Spleen (tissue), 7 donors: ENCODE results near the gene LTF.

Source experiments
- POLR2AphosphoS5 ChIP-seq, 3 donors: sonication (generic); formaldehyde crosslinking; IDR thresholded peaks; one replicate each; pipeline ENCODE4 v1.5.1; 2017; ENCODE audit warnings: antibody characterized with exemption in 3 of 3
- TF ChIP-seq, protein P1 (sequence below), 11 experiments: fragments of 200-600 bp in 7 of 11; fragments of 450-650 bp in 4 of 11; sonication (generic) in 4 of 11; IDR thresholded peaks in 8 of 11; conservative IDR thresholded peaks in 3 of 11; 1 replicate in 7 of 11; 2 replicates in 4 of 11; pipeline versions ENCODE4 v1.4.0 to v1.8.0; 2016 to 2021; ENCODE audit warnings: antibody characterized with exemption in 11 of 11, inconsistent platforms in 4 of 11, mild to moderate bottlenecking in 1 of 11
- donor health status: DM: no; HTN: no; CAD: no; lungs with moderate emphysema.
- donor health status: DM: no; HTN: no; CAD: no.
- donor health status: DM: no; HTN: no; CAD: no.

DNA sequence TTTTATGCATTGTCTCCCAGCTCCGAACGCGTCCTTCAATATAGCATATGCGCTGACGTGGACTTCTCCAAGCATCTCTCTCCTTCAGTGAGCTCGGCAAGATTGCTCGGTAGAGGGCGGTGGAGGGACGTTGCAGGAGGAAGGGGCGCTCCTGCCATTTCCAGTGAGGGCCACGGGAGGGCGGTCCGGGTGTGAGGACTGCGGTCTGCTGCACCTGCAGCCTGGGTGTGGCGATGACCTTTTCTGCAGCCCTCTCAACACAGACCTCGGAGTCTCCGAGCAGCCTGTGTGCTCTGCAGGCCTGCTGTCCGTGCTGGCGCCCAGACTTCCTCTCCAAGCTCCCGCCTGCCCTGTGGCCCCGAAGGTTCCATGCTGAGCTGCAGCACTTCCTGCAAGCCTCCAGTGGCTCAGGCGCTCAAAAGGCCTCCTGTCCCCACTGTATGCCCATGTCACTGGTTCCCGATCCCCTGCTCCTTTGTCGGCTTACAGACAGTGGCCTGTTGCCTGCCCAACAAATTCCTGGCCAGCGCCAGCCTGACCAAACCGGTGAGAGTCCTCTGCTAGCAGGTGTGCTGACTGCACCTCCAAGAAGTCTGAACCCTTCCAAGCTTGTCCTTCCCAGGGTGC, 24.1 kb upstream of the LTF start:
- TF ChIP-seq POLR2AphosphoS5 (IDR thresholded peaks at IDR 0.05): peak; percentile 63 to 83 (median 77)
- TF ChIP-seq, protein P1, sequence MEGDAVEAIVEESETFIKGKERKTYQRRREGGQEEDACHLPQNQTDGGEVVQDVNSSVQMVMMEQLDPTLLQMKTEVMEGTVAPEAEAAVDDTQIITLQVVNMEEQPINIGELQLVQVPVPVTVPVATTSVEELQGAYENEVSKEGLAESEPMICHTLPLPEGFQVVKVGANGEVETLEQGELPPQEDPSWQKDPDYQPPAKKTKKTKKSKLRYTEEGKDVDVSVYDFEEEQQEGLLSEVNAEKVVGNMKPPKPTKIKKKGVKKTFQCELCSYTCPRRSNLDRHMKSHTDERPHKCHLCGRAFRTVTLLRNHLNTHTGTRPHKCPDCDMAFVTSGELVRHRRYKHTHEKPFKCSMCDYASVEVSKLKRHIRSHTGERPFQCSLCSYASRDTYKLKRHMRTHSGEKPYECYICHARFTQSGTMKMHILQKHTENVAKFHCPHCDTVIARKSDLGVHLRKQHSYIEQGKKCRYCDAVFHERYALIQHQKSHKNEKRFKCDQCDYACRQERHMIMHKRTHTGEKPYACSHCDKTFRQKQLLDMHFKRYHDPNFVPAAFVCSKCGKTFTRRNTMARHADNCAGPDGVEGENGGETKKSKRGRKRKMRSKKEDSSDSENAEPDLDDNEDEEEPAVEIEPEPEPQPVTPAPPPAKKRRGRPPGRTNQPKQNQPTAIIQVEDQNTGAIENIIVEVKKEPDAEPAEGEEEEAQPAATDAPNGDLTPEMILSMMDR (IDR thresholded peaks at IDR 0.05 in 8 of 11, conservative IDR thresholded peaks at IDR 0.05 in 3 of 11): peak; percentile 97 to 100 (median 98)
